K562 (cell line): ENCODE results near the gene TSPAN18. TPM values are rescaled to one million over a fixed set of nuclear protein-coding genes. Genes with fewer than 3 reads are reported as not detected.

Experiments
- ATAC-seq: fragments of 200-7000 bp; cut with Tn5 transposase; 3 replicates; pipeline ENCODE4 v1.9.1; 2020; ENCODE audit warnings: moderate library complexity
- BruUV-seq: library from RNA; stranded (reverse); fragments of 400-500 nt; replicated peaks from 2 replicates; lab custom pipeline; 2021; lab: Mats Ljungman, UMichigan
- CTCF ChIA-PET: fragments of 300-600 bp; formaldehyde crosslinking; extraction: SDS; loops from one replicate; lab custom pipeline; 2021; ENCODE audit warnings: low intra/inter-chr PET ratio; lab: Yijun Ruan, JAX
- POLR2A ChIA-PET: fragments of 300-600, 350-650 bp; sonication (Branson Sonifier 250); formaldehyde crosslinking; extraction: SDS; loops from one replicate; lab custom pipeline; 2021; ENCODE audit warnings: antibody characterized with exemption, inconsistent platforms; lab: Yijun Ruan, JAX
- DNase-seq, 4 experiments: peaks; one replicate each; pipeline versions ENCODE4 v3.0.0 to v3.0.0-alpha.2; 2011 to 2018; ENCODE audit warnings: low spot score in 3 of 4, mixed read lengths in 3 of 4; ENCODE audit errors: extremely low read depth in 1 of 4
- FAIRE-seq: peaks from 2 replicates; lab custom pipeline; 2011; peaks lifted over from hg19 to GRCh38; lab: Jason Lieb, UNC
- H2AFZ ChIP-seq: 2 replicates; pipeline ENCODE4 v1.6.0; 2011; ENCODE audit warnings: low read depth, low read length, control low read depth, inconsistent platforms
- H3K27ac ChIP-seq: fragments of 200-600 bp; 3 replicates; pipeline ENCODE4 v1.8.0; 2011; ENCODE audit warnings: low read depth, mild to moderate bottlenecking, control low read depth, inconsistent platforms, low read length, moderate library complexity, mixed read lengths; ENCODE audit errors: extremely low read depth
- H3K27me3 ChIP-seq, 2 experiments: fragments of 300-600 bp in 1 of 2; 2 replicates in 1 of 2; 3 replicates in 1 of 2; pipeline versions ENCODE4 v1.6.0 to v1.8.0; 2011; ENCODE audit warnings: inconsistent platforms in 2 of 2, low read length in 2 of 2, mild to moderate bottlenecking in 1 of 2, mixed read lengths in 1 of 2, moderate library complexity in 1 of 2; ENCODE audit not compliant: control insufficient read depth in 2 of 2, insufficient read depth in 2 of 2
- H3K36me3 ChIP-seq: fragments of 300-600 bp; 3 replicates; pipeline ENCODE4 v1.8.0; 2011; ENCODE audit warnings: mild to moderate bottlenecking, low read length, inconsistent platforms; ENCODE audit not compliant: control insufficient read depth, insufficient read depth
- H3K4me1 ChIP-seq, 2 experiments: fragments of 200-600 bp in 1 of 2; replicated peaks in 1 of 2; 2 replicates in 1 of 2; 3 replicates in 1 of 2; pipeline versions ENCODE4 v1.5.1 to v1.8.0; 2011; ENCODE audit warnings: inconsistent platforms in 2 of 2, low read length in 2 of 2, mild to moderate bottlenecking in 1 of 2, mixed read lengths in 1 of 2, moderate library complexity in 1 of 2; ENCODE audit not compliant: control insufficient read depth in 2 of 2, insufficient read depth in 2 of 2
- H3K4me2 ChIP-seq: 2 replicates; pipeline ENCODE4 v1.6.1; 2011; ENCODE audit warnings: low read length, control low read depth, inconsistent platforms, mixed read lengths; ENCODE audit not compliant: insufficient read depth
- H3K4me3 ChIP-seq: fragments of 200-600 bp; sonication (generic), shearing (Covaris generic); 2 replicates; pipeline ENCODE4 v1.5.1; 2016; ENCODE audit warnings: control low read depth, inconsistent platforms
- H3K79me2 ChIP-seq: fragments of 200-600 bp; 3 replicates; pipeline ENCODE4 v1.8.0; 2011; ENCODE audit warnings: low read length, inconsistent platforms; ENCODE audit not compliant: control insufficient read depth, insufficient read depth
- H3K9ac ChIP-seq, 2 experiments: 2 replicates each; pipeline versions ENCODE4 v1.6.0 to v1.6.1; 2011; ENCODE audit warnings: low read depth in 2 of 2, low read length in 2 of 2, control low read depth in 1 of 2, inconsistent platforms in 1 of 2, mild to moderate bottlenecking in 1 of 2, mixed read lengths in 1 of 2; ENCODE audit not compliant: insufficient read depth in 1 of 2
- H3K9me1 ChIP-seq: one replicate; pipeline ENCODE4 v1.6.0; 2011; ENCODE audit warnings: inconsistent platforms, mild to moderate bottlenecking, low read length, moderate library complexity; ENCODE audit not compliant: control insufficient read depth, insufficient read depth
- H3K9me3 ChIP-seq: replicated peaks from 2 replicates; pipeline ENCODE4 v1.5.1; 2011; ENCODE audit warnings: low read depth, low read length, inconsistent platforms; ENCODE audit not compliant: control insufficient read depth, insufficient read depth
- H4K20me1 ChIP-seq: replicated peaks from 2 replicates; pipeline ENCODE4 v1.6.1; 2011; ENCODE audit warnings: low read length, inconsistent platforms, mixed read lengths; ENCODE audit not compliant: control insufficient read depth, insufficient read depth
- C11orf30 ChIP-seq: fragments of 450-650 bp; IDR thresholded peaks from 2 replicates; pipeline ENCODE4 v1.6.1; 2016; ENCODE audit warnings: low read depth, mild to moderate bottlenecking
- CBX1 ChIP-seq: sonication (generic); IDR thresholded peaks from 2 replicates; pipeline ENCODE4 v1.6.1; 2016; ENCODE audit warnings: antibody characterized with exemption, low read depth, mild to moderate bottlenecking
- CHCHD3 ChIP-seq: fragments of 250-450 bp; sonication (Bioruptor Pico); IDR thresholded peaks from 2 replicates; pipeline ENCODE4 v2.1.2; 2022; ENCODE audit warnings: mild to moderate bottlenecking
- CREB1 ChIP-seq, 2 experiments: sonication (generic) in 1 of 2; formaldehyde crosslinking in 1 of 2; IDR thresholded peaks; 2 replicates each; pipeline versions ENCODE4 v1.6.1 to v1.8.0; 2012 to 2022; ENCODE audit warnings: inconsistent platforms in 1 of 2, mild to moderate bottlenecking in 1 of 2, missing genetic modification reagents in 1 of 2, moderate library complexity in 1 of 2
- ESRRA ChIP-seq: fragments of 450-650 bp; IDR thresholded peaks from 2 replicates; pipeline ENCODE4 v1.6.1; 2014; ENCODE audit warnings: low read depth, mild to moderate bottlenecking, moderate library complexity, borderline replicate concordance
- ETS2 ChIP-seq: IDR thresholded peaks from 2 replicates; pipeline ENCODE4 v1.6.1; 2016; ENCODE audit warnings: borderline replicate concordance, missing genetic modification characterization, mild to moderate bottlenecking, moderate library complexity, missing compliant biosample characterization; ENCODE audit not compliant: poor library complexity, severe bottlenecking
- HNRNPK ChIP-seq: fragments of 200-400 bp; formaldehyde crosslinking; IDR thresholded peaks from one replicate; pipeline ENCODE4 v1.6.1; 2018; ENCODE audit warnings: mild to moderate bottlenecking, low read depth, low read length; ENCODE audit not compliant: poor library complexity, severe bottlenecking
- HNRNPLL ChIP-seq: fragments of 200-400 bp; formaldehyde crosslinking; IDR thresholded peaks from 2 replicates; pipeline ENCODE4 v1.6.1; 2017; ENCODE audit warnings: low read length, low read depth, mild to moderate bottlenecking; ENCODE audit not compliant: poor library complexity, severe bottlenecking
- HOXB6 ChIP-seq: fragments of 250-450 bp; sonication (Bioruptor Pico); IDR thresholded peaks from 2 replicates; pipeline ENCODE4 v1.5.1; 2022; ENCODE audit warnings: mild to moderate bottlenecking, borderline replicate concordance
- KDM4B ChIP-seq, 2 experiments: fragments of 450-650 bp in 1 of 2; sonication (generic) in 1 of 2; IDR thresholded peaks; 2 replicates each; pipeline ENCODE4 v1.6.1; 2016 to 2017; ENCODE audit warnings: borderline replicate concordance in 2 of 2, antibody characterized with exemption in 1 of 2, low read depth in 1 of 2, mild to moderate bottlenecking in 1 of 2
- MTA3 ChIP-seq: fragments of 450-650 bp; formaldehyde crosslinking; IDR thresholded peaks from 2 replicates; pipeline ENCODE4 v1.6.1; 2017; ENCODE audit warnings: mild to moderate bottlenecking, borderline replicate concordance
- NRF1 ChIP-seq, 2 experiments: fragments of 450-650 bp; IDR thresholded peaks in 1 of 2; conservative IDR thresholded peaks in 1 of 2; 2 replicates each; pipeline ENCODE4 v1.6.1; 2014; ENCODE audit warnings: mild to moderate bottlenecking in 2 of 2
- NUFIP1 ChIP-seq: fragments of 450-650 bp; IDR thresholded peaks from 2 replicates; pipeline ENCODE4 v1.6.1; 2018; ENCODE audit not compliant: partially characterized antibody
- PHF8 ChIP-seq: fragments of 200-600 bp; sonication (generic); IDR thresholded peaks from 2 replicates; pipeline ENCODE4 v1.6.1; 2012; ENCODE audit warnings: mixed run types, mild to moderate bottlenecking, inconsistent platforms, low read length, moderate library complexity, borderline replicate concordance
- RCOR1 ChIP-seq, 2 experiments: IDR thresholded peaks; 2 replicates each; pipeline ENCODE4 v1.6.1; 2012; ENCODE audit warnings: low read depth in 2 of 2, low read length in 2 of 2, borderline replicate concordance in 1 of 2, improper control_type of control experiment in 1 of 2
- SMARCE1 ChIP-seq: fragments of 450-650 bp; IDR thresholded peaks from 2 replicates; pipeline ENCODE4 v1.7.1; 2016; ENCODE audit warnings: mild to moderate bottlenecking
- SNIP1 ChIP-seq: fragments of 450-650 bp; IDR thresholded peaks from 2 replicates; pipeline ENCODE4 v1.7.1; 2017; ENCODE audit warnings: low read depth, mild to moderate bottlenecking
- TFAM ChIP-seq: fragments of 250-450 bp; sonication (Bioruptor Pico); conservative IDR thresholded peaks from 2 replicates; pipeline ENCODE4 v1.5.0; 2021; ENCODE audit warnings: mild to moderate bottlenecking, moderate library complexity
- TGIF2 ChIP-seq: sonication (generic); formaldehyde crosslinking; IDR thresholded peaks from 2 replicates; pipeline ENCODE4 v1.8.1; 2022; ENCODE audit warnings: mild to moderate bottlenecking, missing genetic modification reagents, moderate library complexity
- USF1 ChIP-seq: sonication (generic); formaldehyde crosslinking; IDR thresholded peaks from 2 replicates; pipeline ENCODE4 v1.9.0; 2022; ENCODE audit warnings: mild to moderate bottlenecking, missing genetic modification reagents
- ZNF408 ChIP-seq: fragments of 250-450 bp; sonication (Bioruptor Pico); IDR thresholded peaks from 2 replicates; pipeline ENCODE4 v1.4.0; 2020; ENCODE audit warnings: low read depth, mild to moderate bottlenecking, moderate library complexity
- WGBS: fragments of 100-300 bp; shearing (Covaris generic); methylation state at CpG from one replicate; pipeline ENCODE4 v1.1.6; 2016; ENCODE audit warnings: low coverage, mixed read lengths; ENCODE audit not compliant: insufficient coverage; ENCODE audit errors: missing lambda C conversion rate; 5-methylcytosine and 5-hydroxymethylcytosine counted together
- in situ Hi-C: fragments of 300-500 bp; cut with MboI; formaldehyde crosslinking; loops from 4 replicates; pipeline ENCODE4 v1.15.0; 2018; ENCODE audit warnings: inconsistent platforms, mixed read lengths
- intact Hi-C: fragments of 100-400 bp; cut with micrococcal nuclease; formaldehyde crosslinking; loops from 2 replicates; pipeline ENCODE4 v1.14.2; 2022
- polyA plus RNA-seq, 8 experiments: library from polyadenylated mRNA; depleted of rRNA in 4 of 8; stranded (reverse) in 5 of 8; unstranded in 3 of 8; fragments of >200 nt; fragmentation: Nextera tagmentation in 2 of 8; fragmentation: Illumina TruSeq in 1 of 8; extraction: Ambion mirVana in 2 of 8; extraction: Trizol in 1 of 8; gene quantifications; 2 replicates each; pipeline versions ENCODE4 v1.2.1 to v1.2.3, GENCODE V29; 2011 to 2014; ENCODE audit warnings: inconsistent platforms in 1 of 8, missing spikeins in 1 of 8
- total RNA-seq, 7 experiments: library from RNA; depleted of rRNA in 6 of 7; stranded (reverse); fragments of >200 nt in 6 of 7; fragmentation: Illumina TruSeq in 2 of 7; extraction: Trizol in 2 of 7; gene quantifications; 2 replicates each; pipeline versions ENCODE4 v1.2.1 to v1.2.3, GENCODE V29; 2011 to 2021; ENCODE audit warnings: low replicate concordance in 1 of 7

Gene TSPAN18
- total and polyA plus RNA-seq, 9 of the 15 experiments (the other 6 are each of a cell fraction or from before 2014, with no cell fraction given), result 0.17 to 0.35 (median 0.22) TPM; not detected in 4

- TF ChIP-seq TGIF2 (CRISPR knock-in tag) (no peak), ZNF408 (CRISPR knock-in tag) (no peak), ETS2 (tag) (no peak), NRF1 (conservative IDR thresholded peaks at IDR 0.05 in 1 of 2, IDR thresholded peaks at IDR 0.05 in 1 of 2) (peak; percentile 62 to 74; a peak in 3 of 4 replicates), CBX1 (peak; percentile 69; the same call in 1 of the 2 replicates), ESRRA (no peak), PHF8 (peak; percentile 40; the same call in 1 of the 2 replicates), HNRNPLL (peak; percentile 40), SMARCE1 (no peak)
- TF ChIP-seq, all 486 proteins: peak for 14
Observed at GRCh38 chr11:44950625-44951476, 224.1 kb downstream of the TSPAN18 start, which contains the start of gene TP53I11 (continued).

- peaks cover 0 to 35% of the 10 kb centered on the region in 2 experiments; a peak in 2 of 5 replicates for H3K27me3 ChIP-seq
- no peak overlapping the region for H3K9ac ChIP-seq
- H3K4me2 ChIP-seq, result no peak overlapping the region
- DNase-seq, result no peak
- H2AFZ ChIP-seq, result no peak overlapping the region
- no peaks in the 10 kb centered on the region for H3K36me3 ChIP-seq
- H4K20me1 ChIP-seq, result no peaks in the 10 kb centered on the region
- FAIRE-seq, result no peak
- POLR2A ChIA-PET, result interaction anchor here (0.6 kb wide), 2 partner anchors 231 to 365 kb away, joined by 3 read pairs; no protein-coding TSS in a partner anchor
- WGBS, result 30% methylated on average over 2 of the region's 2 CpGs
- no peak overlapping the region for H3K27ac ChIP-seq
- H3K4me3 ChIP-seq, result no peak overlapping the region
- no peaks in the 10 kb centered on the region for H3K79me2 ChIP-seq
- in situ Hi-C loops (no loop called here), intact Hi-C loops (no loop called here)
- no peaks in the 10 kb centered on the region for H3K9me1 ChIP-seq
- no peaks in the 10 kb centered on the region for H3K9me3 ChIP-seq
- ATAC-seq, result no peak
- BruUV-seq, result no TSS peak
- H3K4me1 ChIP-seq, result peaks cover 0 to 25% of the 10 kb centered on the region in 2 experiments; a peak in 4 of 5 replicates
- CTCF ChIA-PET, result no interaction called here
- no peak for TF ChIP-seq CHCHD3 (CRISPR knock-in tag)
- TF ChIP-seq MTA3, result no peak
- TF ChIP-seq USF1 (CRISPR knock-in tag), result no peak
- no peak for TF ChIP-seq CREB1 (IDR thresholded peaks at IDR 0.05)
- TF ChIP-seq CREB1 (CRISPR knock-in tag; IDR thresholded peaks at IDR 0.05), result no peak
- no peak for TF ChIP-seq HNRNPK
- TF ChIP-seq NUFIP1, result no peak
- TF ChIP-seq KDM4B (IDR thresholded peaks at IDR 0.05; ENCODE audit: borderline replicate concordance in 2 of 2, low read depth in 1 of 2), result no peak
- no peak for TF ChIP-seq TFAM
- TF ChIP-seq HOXB6 (CRISPR knock-in tag), result no peak
- TF ChIP-seq RCOR1 (IDR thresholded peaks at IDR 0.05; ENCODE audit: borderline replicate concordance in 1 of 2, low read depth in 2 of 2, low read length in 2 of 2), result no peak
- TF ChIP-seq SNIP1, result no peak
- no peak for TF ChIP-seq C11orf30
Observed at GRCh38 chr11:44952082-44952481, 225.3 kb downstream of the TSPAN18 start.
